Stimulated activated CD4-positive, alpha-beta T cell treated with anti-CD3 and anti-CD28 coated beads, Interleukin-2, amount 100 ng/mL, for 24 hours (primary cell): ENCODE data around the gene DNM1.
"Not testable (repeated sequence)": the region's sequence is repeated elsewhere in the genome, so short reads cannot be mapped to it uniquely, and the experiment has no call there.

Experiments
- DNase-seq, 2 donors: peaks; one replicate each; pipeline ENCODE4 v3.0.0-alpha.2; 2020

DNM1 gene

GRCh38 chr9:128226412-128226801 lies 23.2 kb downstream of the DNM1 start:
- DNase-seq: no peak

GRCh38 chr9:128230897-128231296 lies 27.7 kb downstream of the DNM1 start:
- DNase-seq: not testable (repeated sequence)

GRCh38 chr9:128231638-128232527 lies 28.7 kb downstream of the DNM1 start:
- DNase-seq: peak in 1 of 2 donors; percentile 10

GRCh38 chr9:128232528-128233428 lies 29.6 kb downstream of the DNM1 start:
- no peak for DNase-seq

GRCh38 chr9:128233817-128234406 lies 30.7 kb downstream of the DNM1 start:
- DNase-seq: no peak

- DNase-seq: no peak
These were observed 38.9 kb downstream of the DNM1 start for GRCh38 chr9:128242124-128242523.

- DNase-seq: no peak
These were observed 39.6 kb downstream of the DNM1 start for GRCh38 chr9:128242828-128243214.

GRCh38 chr9:128243215-128244018 lies 40.2 kb downstream of the DNM1 start:
- DNase-seq: no peak

GRCh38 chr9:128244091-128244836 lies 41.1 kb downstream of the DNM1 start:
- no peak for DNase-seq

- no peak for DNase-seq
These were observed 41.7 kb downstream of the DNM1 start for GRCh38 chr9:128244837-128245231.

GRCh38 chr9:128245421-128246151 lies 42.4 kb downstream of the DNM1 start:
- DNase-seq: no peak

- no peak for DNase-seq
These were observed 43.3 kb downstream of the DNM1 start for GRCh38 chr9:128246471-128246870.

- no peak for DNase-seq
These were observed 44.1 kb downstream of the DNM1 start for GRCh38 chr9:128247226-128247803.

- DNase-seq: no peak
These were observed 46.4 kb downstream of the DNM1 start for GRCh38 chr9:128249558-128249907.

GRCh38 chr9:128249908-128250838 lies 47.0 kb downstream of the DNM1 start:
- DNase-seq: peak; percentile 98 to 100

GRCh38 chr9:128250839-128251731 lies 47.9 kb downstream of the DNM1 start:
- peak in 1 of 2 donors; percentile 10 for DNase-seq

GRCh38 chr9:128251732-128252100 lies 48.5 kb downstream of the DNM1 start:
- DNase-seq: no peak

- DNase-seq: no peak
These were observed 49.3 kb downstream of the DNM1 start for GRCh38 chr9:128252317-128253139.
